IPS-NIHi11 (cell line): ENCODE results near the gene CCR6.

Experiments
- DNase-seq: peaks from one replicate; pipeline ENCODE4 v3.0.0; 2012; ENCODE audit warnings: mixed read lengths, low spot score

Gene CCR6

DNA sequence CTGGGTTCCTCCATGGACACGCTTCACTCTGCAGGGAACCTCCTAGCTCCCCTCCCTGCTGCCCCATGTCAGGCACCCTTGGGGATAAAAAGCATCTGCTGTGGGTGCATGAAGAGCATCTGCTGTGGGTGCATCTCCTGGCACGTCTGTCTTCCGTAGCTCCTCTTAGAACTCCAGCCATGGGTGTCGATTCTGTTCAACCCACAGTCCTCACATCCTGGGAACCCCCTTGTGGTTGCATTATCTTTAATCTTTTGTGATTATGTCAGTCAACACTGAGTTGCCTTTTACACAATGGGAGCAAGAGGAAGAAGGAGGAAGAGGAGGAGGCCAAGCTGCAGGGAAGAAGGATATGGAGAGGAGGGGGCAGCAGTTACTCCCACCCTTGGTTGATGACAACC lies 24.1 kb upstream of the CCR6 start:
- DNase-seq, result no peak

DNA sequence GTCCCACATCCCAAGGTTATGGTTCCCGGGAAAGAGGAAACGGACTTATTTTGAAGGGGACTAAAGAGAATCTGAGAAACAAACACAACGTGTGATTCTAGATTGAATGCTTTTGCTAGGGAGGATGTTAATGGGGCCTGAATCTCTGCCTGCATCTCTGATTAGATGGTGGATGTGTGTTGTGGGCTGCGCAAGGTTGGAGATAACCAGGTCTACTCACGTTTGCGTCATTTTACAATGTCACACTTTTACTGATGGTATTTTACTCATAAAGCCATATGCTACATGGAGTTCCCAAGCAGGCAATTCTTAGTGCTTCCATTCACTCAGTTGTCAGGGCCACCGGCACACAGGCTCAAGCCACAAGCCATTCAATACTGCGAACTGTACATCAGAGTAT lies 23.2 kb upstream of the CCR6 start:
- DNase-seq, result no peak

DNA sequence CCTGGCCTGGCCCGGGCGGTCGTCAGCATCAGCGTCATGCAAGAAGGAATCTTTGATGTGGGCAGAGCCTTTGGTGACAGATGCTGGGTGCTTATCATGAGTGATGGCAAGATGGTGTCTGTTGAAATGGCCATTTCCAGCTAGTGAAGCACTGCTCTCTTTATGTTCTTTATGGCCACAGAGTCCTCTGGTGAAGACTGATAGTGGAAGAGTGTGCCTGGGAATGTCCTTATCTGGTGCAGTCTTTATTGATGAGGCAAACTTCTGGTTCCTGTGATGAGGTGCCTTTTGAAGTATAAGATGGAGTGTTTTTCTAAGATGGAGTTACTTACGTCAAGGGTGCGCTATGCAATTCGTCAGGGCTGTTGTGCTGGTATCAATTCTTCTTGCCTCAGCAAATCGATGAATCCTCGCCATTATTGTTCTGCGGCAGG lies 22.6 kb upstream of the CCR6 start:
- DNase-seq, result no peak

DNA sequence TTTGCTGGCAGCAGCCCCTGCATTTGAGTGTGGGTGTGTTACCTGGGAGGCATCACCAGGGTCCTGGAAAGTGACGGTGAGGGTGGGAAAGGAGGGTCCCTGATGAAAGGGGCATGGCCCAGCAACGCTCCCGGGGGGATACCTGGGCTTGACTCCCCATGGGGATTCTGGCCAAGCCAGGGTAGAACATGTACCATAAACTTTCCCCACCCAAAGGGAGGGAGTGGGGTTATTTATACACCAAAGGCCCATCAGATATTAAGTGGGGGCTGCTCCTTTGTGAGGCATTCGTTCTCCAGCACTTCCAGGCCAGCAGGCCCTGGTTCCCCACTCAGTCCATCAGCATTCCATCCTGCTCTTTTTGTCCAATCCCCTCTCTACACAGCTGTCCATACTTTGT lies 20.6 kb upstream of the CCR6 start:
- DNase-seq, result no peak

DNA sequence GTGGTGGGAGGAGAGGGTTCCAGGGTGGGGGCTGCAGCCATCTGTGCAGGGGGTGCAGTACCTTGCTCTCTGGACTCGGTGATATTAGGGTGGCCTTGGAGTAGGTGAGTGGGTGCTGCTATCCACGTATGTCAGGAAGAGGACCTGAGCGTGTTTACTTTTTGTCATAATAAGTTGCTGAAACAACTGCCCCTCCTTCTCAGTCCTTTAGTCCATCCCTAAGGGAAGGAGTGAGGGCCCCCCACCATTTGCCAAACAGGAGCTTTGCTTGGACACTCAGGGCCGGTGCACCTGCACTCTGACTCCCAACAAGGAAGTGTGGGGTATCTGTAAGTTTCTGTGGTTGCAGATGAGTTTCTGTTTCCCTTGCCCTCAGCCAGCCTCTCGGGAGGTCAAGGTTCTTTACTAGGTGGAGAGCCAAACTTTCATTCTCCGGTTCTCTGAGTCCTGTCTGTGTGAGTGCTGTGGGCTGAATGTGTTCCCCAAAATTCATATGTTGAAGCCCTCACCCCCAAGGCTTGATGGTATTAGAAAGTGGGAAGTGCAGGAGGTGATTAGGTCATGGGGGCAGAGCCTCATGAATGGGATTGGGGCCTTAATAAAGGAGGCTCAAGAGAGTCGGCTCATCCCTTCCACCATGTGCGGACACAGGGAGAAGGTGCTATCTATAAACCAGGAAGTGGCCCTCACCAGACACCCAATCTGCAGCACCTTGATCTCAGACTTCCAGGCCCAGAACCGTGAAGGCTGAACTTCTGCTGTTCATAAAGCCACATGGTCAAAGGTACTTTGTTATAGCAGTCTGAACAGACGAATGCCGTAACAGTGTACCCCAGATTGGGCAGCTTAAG lies 19.6 kb upstream of the CCR6 start:
- DNase-seq, result no peak

DNA sequence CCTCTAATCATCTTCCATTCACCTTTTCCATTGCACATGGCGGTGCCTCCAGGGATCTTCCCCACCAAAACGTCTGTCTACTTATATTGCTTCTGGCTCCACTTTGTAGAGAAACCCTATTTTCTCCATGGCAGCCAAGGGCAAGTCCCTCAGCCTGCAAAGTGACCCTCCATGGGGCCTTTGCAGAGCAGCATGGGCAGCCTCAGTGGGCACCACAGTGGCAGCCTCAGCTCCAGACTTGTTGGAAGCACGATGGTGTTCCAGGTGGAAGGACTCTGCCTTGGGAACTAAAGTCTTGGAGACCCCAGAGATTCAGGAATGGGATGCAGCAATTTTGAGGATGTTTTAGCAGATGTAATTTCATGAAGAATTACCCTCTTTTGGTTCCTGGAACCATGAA lies 18.5 kb upstream of the CCR6 start:
- DNase-seq, result no peak

DNA sequence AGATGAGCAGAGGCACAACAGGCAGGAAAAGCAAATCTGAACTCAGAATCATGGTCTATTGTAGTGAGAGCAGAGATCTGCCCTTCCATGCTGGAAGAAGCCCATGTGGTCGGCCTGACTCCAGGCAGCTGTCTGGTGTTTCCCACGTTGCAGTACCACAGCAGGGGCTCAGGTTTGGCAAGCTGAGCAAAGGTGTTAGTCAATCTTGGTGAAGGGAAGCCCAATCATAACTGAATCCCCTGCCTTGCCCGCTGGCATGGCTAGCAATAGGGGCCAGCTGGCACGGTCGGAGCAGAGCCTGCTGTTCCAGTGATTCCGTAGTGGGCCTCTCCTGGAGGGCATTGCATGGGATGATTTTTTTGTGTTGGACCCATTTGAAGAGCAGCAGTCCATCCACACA lies 17.8 kb upstream of the CCR6 start:
- DNase-seq, result no peak

DNA sequence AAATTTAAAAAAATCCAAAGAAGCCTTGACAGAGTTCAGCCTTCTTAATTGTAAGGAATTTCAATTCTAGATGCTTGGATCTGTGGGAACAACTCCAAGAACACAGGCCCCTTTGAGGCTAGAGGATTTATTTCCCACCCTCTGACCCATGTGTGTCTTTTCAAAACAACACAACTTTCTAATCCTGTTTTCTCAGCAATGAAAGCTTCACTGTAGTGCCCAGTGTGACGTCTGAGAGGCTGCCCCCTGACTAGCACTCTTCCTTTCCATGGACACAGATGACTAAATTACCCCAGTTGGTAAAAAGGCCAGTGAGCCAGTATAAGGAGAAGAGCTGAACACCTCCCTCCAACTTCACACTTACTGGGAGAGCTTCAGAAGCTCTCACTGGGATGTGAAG lies 16.5 kb upstream of the CCR6 start:
- no peak for DNase-seq

DNA sequence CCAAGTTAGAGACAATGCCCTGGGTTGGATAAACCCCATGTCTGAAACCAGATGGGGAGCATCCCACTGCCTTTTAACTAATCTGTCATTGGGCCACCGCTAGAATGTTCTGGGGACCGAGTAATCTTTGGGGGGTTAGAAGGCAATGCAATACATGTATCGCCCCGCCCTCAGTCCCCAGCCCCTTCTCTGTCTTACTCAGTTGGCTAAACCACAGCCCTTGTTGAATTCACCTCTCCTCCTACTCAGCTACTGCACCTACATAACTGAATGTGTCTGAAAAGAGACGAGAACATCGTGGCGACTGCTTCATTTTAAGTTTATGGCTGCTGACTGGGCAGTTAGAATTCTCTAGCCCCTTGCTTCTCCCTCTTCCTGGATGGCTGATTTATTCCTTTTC lies 15.1 kb upstream of the CCR6 start:
- no peak for DNase-seq

DNA sequence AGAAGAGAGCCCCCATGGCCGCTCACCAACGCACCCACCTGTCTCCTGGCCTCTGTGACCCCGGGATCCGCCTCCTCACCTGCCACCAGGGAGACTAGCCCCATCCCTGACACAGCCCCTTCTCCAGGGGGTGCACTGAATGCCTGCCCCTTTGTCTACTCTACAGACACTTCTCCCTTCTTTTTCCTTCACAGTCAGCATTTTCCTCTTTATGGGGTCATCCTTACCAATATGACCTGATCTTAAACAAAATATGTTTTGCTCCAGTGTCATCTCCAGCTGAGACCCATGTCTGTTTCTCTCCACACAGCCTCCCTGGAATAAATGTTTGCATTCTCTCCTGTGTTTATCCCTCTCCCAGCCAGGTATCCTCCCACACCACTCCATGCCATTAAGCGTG lies 14.6 kb upstream of the CCR6 start:
- no peak for DNase-seq

DNA sequence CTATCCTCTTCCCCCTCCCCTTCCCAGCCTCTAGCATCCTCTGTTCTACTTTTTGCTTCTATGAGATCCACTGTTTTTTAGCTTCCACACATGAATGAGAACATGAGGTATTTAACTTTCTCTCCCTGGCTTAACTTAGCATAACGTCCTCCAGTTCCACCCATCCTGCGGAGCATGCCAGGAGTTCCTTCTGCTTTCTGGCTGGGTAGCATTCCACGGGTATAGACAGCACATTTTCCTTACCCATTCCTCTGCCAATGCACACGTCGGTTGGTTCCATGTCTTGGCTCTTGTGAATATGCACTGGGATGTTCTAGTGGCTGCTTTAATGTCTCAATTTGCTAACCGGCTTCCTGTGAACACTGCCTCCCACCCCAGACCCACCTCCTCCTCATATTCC lies 13.2 kb upstream of the CCR6 start:
- DNase-seq, result no peak

DNA sequence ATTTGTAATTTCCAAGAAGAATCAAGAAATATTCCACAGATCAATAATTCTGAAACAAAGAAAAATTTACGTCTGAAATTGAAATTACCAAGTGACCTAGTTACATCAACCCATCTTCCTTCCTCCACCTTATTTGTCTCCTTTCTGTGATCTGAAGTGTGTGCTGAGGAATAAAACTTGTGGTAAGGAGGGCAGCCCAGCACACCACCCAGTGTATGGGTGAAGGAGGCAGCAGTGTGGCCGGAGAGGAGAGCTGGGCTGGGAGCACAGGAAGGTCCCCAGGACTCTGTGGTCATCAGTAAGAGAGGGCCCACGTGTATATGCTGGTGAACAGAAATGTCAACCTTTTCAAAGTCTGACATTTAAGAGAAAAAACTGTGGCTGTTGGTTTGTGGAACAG lies 11.3 kb upstream of the CCR6 start:
- DNase-seq, result no peak

DNA sequence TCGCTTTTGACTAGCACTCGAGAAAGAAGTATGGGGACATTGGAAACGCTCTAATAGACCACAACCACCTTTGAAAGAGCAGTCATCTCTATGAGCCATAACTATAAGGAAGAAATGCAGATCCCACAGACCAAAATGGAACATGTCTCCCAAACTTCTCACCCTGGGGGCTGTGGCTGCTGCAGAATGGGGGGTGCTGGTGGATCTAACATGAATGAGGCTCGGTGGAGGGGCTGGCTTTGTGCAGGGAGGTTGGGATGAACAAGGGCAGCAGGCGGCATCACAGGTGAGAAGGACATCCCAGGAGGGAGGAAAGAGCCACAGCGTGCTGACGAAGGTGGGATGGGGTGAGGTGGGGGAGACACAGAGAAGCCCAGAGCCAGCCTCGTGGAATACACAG lies 10.5 kb upstream of the CCR6 start:
- no peak for DNase-seq

DNA sequence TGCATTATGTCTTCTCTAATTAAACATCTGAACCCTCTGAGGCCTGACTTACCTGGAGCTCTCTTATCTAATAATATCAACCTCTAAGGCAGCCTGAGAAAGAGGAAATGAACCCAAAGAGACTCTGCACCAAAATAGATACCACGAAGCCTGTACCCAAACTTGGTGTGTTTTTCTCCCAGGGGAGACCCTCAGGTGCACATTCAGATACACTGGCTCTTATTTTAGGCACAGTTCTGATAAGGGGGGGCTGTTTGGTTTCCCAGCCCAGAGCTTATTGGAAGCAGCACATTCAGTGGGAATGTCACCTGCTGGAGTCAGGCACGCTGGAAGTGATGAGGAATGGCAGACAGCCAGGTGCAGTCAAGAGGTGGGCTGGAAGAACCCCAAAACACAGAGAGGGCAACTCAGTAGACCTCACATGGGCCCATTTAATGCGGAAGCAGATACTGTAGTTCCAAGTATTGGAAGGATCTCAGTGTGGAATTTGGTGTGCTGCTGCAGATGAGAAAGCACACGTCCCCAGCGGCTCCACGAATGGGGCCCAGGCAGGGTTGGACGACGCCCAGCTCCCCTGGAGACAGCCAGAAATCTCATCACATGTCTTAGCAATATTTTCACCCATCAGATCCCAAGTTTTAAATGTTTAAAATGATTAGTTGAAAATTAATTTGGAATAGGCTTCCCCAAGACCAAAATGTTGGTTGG lies 9.7 kb upstream of the CCR6 start:
- DNase-seq, result no peak

DNA sequence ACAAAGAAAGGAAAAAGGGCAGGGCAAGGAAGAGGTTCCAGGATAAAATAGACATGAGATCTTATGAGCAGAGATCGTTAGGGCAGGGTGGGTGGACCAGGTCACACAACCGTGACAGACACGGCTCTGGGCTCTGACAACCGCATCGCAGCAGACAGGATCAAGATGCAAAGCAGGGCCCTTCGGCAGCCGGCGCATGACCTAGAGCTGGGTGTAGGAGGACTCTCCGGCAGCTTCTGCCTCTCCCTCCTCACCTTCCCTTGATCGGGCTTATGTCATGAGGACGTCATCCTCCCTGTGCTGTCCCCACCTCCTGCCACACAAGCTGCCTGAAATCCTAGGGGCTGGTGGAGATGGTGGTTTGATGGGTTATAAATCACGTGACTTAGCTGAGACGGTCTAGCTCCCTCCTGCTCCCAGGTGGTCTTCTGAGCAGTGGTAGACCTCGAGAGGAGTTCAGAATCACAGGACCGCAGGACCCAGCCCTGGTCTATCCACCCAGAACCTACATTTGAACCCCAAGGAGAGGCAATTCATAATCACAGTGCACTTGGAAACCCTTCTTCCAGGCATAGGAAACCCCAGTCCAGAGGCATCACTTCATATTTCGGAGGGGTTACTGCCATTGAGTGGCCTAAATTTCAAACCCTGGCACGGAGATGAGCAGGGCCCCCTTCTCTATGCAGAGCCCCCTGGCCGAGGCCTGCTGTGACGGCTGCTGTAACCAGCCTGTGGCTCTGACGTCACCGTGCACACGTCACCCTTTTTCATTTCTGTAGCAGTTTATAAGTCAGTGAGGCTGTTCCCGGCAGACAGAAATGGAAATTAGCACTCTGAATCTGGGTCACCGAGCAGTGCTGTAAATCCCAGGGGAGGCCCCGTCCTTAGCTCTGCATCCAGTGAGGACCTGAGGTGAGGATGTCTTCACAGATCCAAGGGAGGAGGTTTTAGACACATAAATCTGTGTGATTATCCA lies 8.7 kb upstream of the CCR6 start:
- no peak for DNase-seq

DNA sequence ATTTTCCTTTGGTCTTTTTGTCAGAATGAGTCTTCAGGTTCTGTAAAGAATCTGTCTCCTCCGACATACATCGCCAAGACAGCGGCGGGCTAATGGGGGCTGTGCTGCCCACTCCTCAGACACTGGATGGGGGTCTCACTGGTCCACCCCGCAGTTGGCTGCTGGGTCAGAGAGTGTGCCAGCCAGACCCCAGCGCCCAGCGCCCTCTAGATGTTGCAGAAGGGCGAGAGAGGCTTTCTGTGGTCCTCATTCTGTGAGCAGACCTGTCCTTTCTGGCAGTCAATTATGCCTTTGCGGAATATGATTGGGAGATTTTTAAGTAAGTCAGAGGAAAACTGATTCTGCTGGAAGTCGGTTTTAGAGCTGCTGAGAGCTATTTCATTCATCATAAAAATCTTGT lies 7.8 kb upstream of the CCR6 start:
- peak; percentile 56 for DNase-seq

DNA sequence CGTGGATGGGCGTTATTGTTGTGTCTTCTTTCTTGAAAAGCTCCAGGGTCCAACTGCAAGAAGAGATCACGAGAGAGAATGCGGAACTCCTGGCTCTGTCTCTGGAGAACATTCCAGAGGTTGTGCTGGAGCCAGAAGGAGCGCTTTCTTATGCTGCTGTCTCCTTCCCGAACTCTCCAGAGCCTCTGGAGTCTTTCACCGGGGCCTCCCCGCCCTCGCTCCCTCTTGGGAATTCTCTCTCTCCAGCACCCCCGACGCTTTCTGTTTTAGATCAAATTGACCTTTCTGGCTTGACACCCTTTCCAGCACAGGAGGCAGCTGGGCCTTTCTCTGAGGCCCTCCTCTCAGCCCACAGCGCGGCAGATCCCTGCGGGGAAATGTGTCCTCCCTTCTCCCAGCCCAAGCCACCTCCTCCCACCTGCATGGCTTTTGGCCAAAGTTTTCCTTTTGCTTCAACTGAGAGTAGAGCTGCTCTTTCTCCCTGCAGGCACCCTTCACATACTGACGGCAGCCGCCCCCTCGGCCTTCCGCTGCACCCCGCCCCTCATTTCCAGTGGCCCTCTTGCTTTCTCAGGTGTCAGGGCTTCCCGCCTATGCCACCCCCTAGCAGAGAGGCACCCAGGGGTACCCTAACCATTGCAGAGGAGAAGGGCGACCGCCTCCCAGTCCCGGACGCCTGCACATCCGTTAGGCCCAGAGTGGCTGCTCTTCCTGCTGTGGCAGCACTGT lies 6.6 kb upstream of the CCR6 start:
- no peak for DNase-seq

DNA sequence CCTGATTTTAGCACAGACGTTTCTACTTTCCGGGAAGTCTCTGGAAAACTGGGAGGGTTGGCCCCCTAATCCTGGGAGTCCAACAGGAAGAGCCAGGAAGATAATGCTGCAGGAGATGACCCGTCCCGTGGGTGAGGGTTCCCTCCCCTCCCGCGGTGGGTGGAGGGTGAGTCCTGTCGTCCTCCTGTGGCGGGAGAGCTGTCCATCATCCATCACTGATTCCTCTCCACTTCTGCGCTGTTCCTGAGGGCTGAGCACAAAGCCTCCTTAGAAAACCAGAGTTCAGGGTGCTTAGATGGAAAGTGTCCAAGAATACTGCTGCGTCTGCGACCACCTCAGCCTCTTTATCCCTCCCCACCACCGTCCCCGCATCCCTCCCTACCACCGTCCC lies 6.1 kb upstream of the CCR6 start:
- DNase-seq, result no peak

DNA sequence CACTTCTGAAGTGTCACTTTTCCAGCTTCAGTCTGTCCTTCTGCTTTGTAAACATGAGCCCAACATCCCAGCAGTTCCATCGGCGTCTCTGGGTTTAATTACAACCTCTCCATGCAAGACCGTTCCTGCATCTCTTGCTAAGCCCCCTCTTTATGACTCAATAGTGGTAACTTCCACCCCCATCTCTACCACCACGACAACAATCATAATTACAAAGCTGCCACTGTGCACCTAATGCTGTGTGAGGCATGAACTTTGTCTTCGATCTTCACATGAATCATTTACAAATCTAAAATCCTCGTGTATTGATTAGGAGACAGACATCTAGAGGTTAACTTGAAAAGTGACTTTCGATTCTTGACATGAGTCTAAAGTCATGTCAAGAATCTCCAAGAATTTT lies 4.9 kb upstream of the CCR6 start:
- no peak for DNase-seq

DNA sequence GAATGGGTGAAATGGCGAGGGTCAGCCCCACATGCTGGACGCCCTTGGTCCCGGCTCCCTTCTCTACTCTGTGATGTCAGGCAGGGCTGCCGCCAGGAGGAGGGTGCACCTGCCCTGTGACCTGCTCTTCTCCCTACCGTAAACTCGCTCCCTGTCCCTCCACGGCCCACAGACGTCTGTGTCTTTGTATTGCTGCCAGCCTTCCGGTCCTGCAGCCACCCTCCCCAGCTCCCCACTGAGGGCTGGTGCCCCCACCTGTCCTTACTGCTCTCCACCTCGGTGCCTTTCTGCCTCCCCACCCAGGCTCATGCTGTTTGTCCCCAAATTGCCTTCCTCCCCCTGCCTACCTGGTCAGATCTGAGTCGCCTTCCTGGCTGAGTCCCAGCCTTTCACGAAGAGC lies 4.1 kb upstream of the CCR6 start:
- DNase-seq, result no peak

DNA sequence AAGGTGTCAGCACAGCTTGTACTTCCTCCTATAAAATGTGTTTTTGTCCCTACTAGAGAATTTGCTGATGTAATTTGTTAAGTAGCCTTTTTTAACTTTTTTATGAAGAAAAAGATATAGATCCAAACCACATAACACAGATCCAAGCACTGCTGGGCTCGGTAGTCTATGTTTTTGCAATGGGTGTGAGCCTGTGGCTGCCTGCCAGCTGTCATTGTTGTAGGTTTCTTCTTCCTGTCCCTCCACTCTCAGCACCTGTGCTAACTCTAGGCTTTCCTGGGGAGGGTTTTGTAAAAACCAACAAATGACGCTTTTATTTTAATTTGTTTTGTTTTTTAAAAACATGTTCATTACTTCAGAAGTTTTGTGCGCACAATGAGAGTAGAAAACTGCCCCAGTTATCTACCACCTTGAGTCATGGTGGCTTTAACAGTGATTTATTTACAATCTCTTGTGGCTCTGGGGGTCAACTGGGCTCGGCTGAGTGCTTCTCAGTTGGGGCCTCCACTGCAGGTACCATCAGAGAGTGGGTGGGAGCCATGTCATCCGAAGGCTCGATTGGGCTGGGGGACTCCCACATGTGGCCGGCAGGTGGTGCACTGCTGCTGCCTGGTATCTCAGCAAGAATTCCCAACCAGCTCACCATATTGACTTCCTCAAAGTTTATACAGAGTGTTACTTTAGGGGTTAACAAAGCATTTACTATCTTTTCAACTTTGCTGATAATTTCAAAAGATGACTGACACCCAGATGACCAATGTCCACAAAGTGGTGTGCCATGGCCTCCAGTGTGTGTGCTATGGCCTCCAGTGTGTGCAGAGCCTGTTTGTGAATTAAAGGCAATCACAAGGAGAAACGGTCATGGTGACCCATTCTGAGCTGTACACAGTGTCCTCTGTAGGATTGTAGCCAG lies 3.0 kb upstream of the CCR6 start:
- DNase-seq, result no peak
